Activated CD8-positive, alpha-beta memory T cell treated with anti-CD3 and anti-CD28 coated beads, Interleukin-2, amount 50 U/mL, for 48 hours (primary cell): ENCODE results near the gene ABCB1.
A peak's percentile ranks its signal among the peaks of the same experiment; 100 is the strongest.
"Not testable (repeated sequence)": the region's sequence is repeated elsewhere in the genome, so short reads cannot be mapped to it uniquely, and the experiment has no call there.

Source experiments
- DNase-seq: peaks from one replicate; pipeline ENCODE4 v3.0.0-alpha.2; 2020

ABCB1 gene

GRCh38 chr7:87574630-87575029 lies 26.1 kb downstream of the ABCB1 start:
- DNase-seq: no peak

GRCh38 chr7:87572513-87572912 lies 28.2 kb downstream of the ABCB1 start:
- DNase-seq: not testable (repeated sequence)

- no peak for DNase-seq
Measured at GRCh38 chr7:87570178-87570577, 30.5 kb downstream of the ABCB1 start.

GRCh38 chr7:87567052-87567451 lies 33.6 kb downstream of the ABCB1 start:
- no peak for DNase-seq

GRCh38 chr7:87566311-87566900 lies 34.3 kb downstream of the ABCB1 start:
- DNase-seq: no peak

- no peak for DNase-seq
Measured at GRCh38 chr7:87565877-87566276, 34.8 kb downstream of the ABCB1 start.

- DNase-seq: peak; percentile 49
Measured at GRCh38 chr7:87564296-87564963, 36.3 kb downstream of the ABCB1 start.

- no peak for DNase-seq
Measured at GRCh38 chr7:87561702-87562101, 39.0 kb downstream of the ABCB1 start.

GRCh38 chr7:87561102-87561501 lies 39.6 kb downstream of the ABCB1 start:
- no peak for DNase-seq

- no peak for DNase-seq
Measured at GRCh38 chr7:87552351-87552900, 48.3 kb downstream of the ABCB1 start.

GRCh38 chr7:87548123-87548919 lies 52.4 kb downstream of the ABCB1 start:
- DNase-seq: no peak

GRCh38 chr7:87545760-87546159 lies 54.9 kb downstream of the ABCB1 start:
- no peak for DNase-seq

GRCh38 chr7:87543623-87544022 lies 57.1 kb downstream of the ABCB1 start:
- no peak for DNase-seq

GRCh38 chr7:87541648-87542047 lies 59.0 kb downstream of the ABCB1 start:
- no peak for DNase-seq

- no peak for DNase-seq
Measured at GRCh38 chr7:87538052-87538451, 62.6 kb downstream of the ABCB1 start.

- DNase-seq: no peak
Measured at GRCh38 chr7:87534072-87534471, 66.6 kb downstream of the ABCB1 start.

GRCh38 chr7:87530126-87530525 lies 70.6 kb downstream of the ABCB1 start:
- DNase-seq: no peak

- no peak for DNase-seq
Measured at GRCh38 chr7:87528730-87529129, 72.0 kb downstream of the ABCB1 start.

GRCh38 chr7:87518735-87519134 lies 81.9 kb downstream of the ABCB1 start:
- DNase-seq: no peak

GRCh38 chr7:87517891-87518290 lies 82.8 kb downstream of the ABCB1 start:
- no peak for DNase-seq

GRCh38 chr7:87517136-87517815 lies 83.4 kb downstream of the ABCB1 start:
- DNase-seq: no peak

- no peak for DNase-seq
Measured at GRCh38 chr7:87513735-87514335, 86.8 kb downstream of the ABCB1 start.

- DNase-seq: no peak
Measured at GRCh38 chr7:87512906-87513305, 87.8 kb downstream of the ABCB1 start.
